ENCODE measurements around the gene DNAJB6.
"Not testable (repeated sequence)": the region's sequence is repeated elsewhere in the genome, so short reads cannot be mapped to it uniquely, and the experiment has no call there.

The DNAJB6 gene

DNA sequence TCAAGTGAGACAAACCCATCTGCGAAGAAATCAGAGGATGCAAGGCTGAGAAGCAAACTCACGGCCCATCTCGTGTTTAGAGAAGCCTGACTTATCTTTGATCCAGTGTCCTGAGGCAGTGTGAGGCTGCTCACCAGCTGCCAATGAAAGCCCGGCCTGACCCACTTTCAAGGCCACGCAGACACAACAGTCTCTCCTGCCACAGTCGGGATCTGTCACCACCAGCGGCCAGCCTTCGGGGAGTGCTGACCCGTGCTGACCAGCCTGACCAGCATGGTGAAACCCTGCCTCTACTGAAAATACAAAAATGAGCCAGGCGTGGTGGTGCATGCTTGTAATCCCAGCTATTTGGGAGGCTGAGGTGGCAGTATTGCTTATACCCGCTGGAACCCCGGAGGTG, 7.4 kb upstream of the DNAJB6 start:
- no peak for DNase-seq

DNA sequence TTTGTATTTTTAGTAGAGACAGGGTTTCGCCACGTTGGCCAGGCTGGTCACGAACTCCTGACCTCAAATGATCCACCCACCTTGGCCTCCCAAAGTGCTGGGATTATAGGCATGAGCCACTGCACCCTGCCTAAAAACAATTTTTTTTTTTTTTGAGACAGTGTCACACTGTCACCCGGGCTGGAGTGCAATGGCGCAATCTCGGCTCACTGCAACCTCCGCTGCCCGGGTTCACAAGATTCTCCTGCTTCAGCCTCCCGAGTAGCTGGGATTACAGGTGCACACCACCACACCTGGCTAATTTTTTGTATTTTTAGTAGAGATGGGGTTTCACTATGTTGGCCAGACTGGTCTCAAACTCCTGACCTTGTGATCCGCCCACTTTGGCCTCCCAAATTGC, 6.2 kb upstream of the DNAJB6 start:
- not testable (repeated sequence) for DNase-seq

DNA sequence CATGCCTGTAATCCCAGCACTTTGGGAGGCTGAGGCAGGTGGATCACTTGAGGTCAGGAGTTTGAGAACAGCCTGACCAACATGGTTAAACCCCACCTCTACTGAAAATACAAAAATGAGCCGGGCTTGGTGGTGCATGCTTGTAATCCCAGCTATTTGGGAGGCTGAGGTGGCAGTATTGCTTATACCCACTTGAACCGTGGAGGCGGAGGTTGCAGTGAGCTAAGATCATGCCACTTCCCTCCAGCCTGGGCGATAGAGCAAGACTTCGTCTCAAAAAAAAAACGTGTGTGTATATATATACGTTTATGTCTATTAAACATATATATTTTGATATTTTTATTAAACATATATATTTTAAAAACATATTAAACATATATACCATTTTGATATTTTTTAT, 5.8 kb upstream of the DNAJB6 start:
- DNase-seq, result not testable (repeated sequence)

DNA sequence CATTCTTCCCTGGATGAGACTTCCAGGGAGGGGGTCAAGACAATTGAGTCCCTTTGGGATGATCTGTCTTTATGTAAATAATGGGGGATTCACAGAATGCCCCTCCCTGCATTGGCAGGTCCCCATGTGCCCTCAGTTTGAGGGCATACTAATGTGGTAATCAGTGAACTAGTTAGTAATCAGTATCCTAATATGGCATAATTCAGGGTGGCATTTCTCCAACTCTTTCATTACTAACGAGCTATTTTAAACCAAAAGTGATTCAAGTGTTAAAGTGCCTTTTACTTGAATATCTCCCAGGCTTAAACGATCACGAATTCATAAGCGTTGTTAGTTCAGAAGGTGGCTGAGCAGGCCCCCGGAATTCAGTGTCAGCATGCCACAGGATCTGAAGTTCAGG, 1.6 kb upstream of the DNAJB6 start:
- DNase-seq, result no peak

DNA sequence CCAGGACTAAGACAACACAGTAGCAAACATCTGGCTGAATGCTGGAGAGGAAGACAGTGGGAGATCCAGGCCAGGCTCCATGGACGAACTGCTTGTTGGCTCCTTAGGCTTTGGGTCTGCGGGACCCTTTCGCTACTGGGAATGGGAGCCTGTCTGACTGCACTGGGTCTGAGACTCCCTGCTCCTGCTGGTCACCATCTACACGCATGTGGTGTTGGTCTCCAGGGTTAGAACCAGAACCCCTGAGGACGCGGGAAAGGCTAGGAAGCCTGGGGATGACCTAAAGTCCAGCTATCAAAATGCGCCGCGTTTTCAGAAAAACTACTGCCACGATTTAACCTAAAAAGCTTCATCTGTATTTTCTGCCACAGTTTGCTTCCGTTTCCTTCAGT, 817 bp upstream of the DNAJB6 start:
- DNase-seq, result no peak

DNA sequence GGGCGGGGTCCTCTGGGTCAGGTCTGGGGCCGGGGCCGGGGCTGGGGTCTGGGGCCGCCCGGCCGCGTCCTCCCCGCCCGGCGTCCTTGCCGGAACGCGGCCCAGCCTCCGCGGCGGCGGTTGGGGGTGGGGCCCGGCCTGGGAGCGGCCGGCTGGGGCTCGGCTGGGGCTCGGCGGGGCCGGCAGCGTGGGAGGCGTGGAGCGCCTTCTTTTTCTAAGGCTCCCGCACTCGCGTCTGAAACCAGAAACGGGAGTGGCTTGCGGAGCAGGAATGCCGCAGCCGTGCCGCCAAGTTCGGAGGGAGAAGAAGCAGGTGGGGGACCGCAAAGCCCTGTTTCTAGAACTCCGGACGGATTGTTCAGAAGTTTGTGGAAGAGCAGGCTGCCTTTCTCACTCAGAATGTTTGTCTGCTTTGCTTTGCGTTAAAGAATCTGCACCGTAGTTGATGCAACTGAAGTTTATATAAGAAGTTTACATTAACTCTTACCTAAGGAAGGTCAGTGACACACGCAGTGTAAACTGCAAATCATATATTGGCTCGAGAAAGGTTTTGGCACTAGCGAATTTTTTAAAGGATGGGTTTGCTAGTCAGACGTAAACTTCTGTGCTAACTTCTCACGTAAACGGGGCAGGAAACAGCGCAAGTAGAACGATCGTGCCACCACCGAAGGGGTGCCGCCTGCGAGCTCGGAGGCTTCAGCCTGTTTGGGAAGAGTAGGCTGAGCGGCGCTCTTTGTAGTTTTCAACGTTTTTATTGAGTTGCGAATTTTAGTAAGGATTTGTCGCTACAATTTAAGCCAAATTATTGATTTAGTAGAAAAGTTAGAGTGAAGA, 729 bp downstream of the DNAJB6 start:
- peak; percentile 54 to 62 for DNase-seq

DNA sequence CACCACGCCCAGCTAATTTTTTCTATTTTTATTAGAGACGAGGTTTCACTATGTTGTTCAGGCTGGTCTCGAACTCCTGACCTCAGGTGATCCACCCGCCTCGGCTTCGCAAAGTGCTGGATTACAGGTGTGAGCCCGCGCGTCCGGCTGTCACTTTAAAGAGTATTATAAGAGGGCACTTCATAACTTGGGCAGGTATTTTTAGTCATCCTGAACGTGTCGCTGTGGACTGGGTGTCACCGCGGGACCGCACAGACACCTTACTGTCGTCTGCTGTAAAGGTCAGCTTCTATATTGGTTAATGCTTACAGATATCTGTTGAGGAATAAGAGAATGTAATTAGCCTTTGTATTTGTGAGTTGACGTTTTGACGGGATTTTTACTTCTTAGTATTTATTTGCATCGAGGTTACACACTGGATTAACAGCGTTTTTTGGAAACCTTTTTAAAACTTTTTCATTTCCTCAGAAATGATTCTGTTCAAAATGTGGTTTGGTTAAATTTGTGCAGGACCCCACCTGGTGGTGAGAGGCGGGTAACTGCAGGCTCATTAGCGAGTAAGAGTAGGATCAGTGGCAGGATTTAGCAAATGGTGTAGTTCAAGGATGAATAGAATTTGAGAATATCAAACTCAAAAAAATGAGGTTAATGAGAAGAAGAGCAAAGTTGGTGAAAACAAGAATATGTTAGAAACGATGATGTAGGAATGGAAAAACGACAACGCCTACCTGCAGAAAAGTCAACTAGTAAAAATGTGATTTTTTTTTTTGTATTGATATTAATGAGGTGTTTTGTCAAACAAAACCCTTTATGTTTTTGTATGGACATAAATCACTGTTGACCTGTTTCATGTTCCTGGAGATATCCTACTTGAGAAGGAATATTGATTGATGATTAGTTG, 3.2 kb downstream of the DNAJB6 start:
- DNase-seq, result peak; percentile 75 to 82

DNA sequence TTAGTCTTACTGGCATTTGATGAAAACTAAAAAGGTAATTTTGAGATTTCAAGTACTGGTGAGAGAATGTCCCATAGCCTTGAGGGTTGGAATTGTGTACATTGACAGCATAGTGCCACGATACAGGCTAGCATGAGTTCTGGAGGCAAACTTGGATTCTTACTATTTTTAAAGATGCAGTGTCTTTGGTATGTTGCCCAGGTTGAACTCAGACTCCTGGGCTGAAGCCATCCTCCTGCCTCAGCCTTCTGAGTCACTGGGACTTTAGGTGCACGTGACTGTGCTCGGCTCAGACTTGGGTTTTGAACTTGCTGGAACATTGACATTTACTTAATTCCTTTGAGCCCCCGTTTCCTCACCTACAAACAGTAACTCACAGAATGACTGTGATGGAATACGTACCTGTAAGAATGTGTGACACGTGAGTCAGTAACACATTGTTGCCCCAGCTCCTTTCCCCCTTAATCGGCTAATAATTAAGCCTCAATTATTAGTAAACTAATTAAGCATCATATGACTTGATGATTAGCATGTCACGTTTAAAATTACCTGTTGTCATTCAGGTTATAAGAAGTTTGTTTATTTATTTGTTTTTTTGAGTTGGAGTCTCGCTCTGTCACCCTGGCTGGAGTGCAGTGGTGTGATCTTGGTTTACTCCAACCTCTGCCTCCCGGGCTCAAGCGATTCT, 10.6 kb downstream of the DNAJB6 start:
- DNase-seq, result no peak

DNA sequence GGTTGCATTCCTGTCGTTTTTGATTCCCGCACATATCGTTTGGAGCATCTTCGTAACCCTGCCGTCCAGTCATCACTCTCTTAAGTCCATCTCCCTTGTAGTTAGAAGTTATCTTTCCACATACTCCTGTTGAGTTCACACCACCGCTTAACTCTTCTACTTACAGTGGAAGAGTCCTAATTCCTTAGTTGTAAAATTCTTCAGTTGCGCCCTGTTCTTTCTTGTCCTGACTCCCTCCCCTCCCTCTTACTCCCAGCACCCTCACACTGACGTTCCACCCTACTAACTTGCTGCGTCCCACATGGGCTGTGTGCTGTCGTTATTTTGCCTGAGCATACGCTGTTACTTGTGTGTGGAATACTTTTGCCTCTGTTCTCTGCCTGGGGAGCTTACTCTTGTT, 11.7 kb downstream of the DNAJB6 start:
- no peak for DNase-seq

DNA sequence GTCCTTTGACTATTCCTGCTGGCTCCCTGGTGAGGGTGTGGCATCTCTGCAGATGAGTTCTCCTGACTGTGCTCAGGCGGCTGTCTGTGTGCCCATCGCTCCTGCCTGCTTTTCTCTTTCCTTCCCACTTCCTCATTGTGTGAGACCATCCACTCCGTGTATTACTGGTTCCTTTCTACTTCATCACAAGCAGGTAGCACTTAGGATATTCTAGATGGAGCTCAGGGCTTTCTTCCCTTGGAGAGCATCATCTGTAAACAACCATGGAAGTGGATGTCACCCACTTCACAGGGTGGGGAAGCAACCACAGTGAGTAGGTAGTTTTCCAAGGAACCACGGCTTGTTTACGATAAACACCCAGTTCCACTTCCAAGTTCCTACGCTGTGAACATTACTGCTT, 15.7 kb downstream of the DNAJB6 start:
- DNase-seq, result no peak

DNA sequence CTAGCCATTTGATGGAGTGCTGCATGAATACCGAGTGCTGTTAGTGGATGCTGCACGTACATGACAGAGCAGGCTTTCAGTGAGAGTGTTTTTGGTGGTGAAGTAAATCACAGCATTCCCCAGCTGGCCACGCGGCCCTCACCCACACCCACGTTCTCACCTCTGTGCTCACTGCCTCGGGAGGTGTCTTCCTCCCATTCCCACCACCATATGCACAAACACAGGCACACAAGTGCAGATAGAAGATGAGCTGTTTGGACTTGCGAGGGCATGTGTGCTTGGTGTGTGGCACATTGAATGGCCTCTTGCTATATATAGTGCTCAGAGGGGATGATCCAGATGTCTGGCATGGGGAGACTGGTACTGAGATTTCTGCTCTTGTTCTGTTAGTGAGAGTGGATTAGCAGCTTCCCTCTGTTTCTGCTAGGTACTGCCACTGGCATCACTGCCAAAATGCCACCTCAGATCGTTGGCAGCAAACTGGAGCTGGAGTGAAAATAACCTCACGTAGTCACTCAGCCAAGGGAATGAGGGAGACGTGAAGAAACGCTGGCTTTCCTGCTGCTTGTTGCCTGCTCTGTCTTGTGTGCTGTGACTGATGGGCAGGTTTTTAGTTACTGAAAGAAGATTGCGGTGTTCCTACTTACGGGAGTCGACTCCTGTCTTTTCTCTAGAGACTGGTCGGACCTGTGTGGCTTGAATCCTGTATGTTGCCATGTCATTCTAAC, 19.1 kb downstream of the DNAJB6 start:
- no peak for DNase-seq

DNA sequence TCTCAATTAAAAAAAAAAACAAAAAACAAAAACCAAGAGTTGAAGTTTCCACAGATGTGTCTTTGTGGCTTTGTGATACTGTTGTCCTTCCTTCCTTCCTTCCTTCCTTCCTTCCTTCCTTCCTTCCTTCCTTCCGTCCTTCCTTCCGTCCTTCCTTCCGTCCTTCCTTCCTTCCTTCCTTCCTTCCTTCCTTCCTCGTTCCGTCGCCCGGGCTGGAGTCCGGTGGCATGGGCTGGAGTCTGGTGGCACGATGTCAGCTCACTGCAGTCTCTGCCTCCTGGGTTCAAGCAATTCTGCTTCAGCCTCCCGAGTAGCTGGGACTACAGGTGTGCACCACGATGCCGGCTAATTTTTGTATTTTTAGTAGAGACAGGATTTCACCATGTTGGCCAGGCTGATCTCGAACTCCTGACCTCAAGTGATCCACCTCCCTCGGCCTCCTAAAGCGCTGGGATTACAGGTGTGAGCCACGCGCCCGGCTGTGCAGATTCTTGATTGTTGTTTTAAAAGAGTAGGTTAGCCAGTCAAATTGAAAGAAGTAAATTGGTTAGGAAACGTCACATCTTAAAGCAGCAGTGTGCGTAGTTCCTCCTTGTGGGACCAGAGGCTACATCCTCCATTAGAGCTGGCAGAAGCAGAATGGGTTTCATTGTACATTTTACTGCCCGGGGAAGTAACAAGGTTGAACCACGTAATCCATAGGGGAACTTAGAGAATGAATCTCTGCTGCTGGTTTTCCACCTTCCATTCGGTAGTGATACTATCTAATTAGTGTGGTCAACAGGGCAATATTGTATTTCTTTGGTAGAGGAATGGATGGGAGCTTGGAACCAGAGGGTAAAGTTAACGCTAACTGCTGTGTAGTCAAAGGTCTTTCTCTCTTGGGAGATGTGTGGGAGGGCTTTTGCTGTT, 20.6 kb downstream of the DNAJB6 start:
- no peak for DNase-seq

DNA sequence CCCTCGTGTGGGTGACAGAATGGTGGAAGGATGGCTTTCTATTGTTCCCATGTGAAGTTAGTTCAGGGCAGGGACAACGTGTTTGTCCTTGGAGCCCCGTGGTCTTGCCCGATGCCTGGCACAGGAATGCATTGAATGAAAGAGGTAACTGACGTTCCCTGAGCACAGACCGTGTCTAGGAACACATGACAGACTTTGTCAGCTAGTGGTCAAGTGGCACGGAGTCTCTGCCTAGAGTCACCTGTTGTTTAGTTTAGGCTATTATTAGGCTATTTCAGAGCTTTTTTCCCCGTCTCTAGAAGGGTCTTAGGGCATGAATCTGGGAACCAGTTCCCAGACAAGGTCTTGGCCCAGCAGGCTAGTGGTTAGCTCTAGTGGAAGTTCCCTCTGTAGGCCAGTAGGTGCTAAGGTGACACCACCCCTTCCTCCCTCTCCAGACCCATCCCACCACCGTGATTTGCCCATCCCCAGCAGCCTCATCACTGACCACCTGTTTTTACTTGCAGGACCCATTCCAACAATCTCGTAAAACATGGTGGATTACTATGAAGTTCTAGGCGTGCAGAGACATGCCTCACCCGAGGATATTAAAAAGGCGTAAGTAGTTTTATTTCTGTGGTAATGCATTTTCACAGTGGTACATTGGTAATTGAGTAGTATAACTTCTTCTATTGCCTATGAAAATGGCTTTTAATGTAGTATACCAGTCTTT, 21.4 kb downstream of the DNAJB6 start:
- DNase-seq, result no peak

DNA sequence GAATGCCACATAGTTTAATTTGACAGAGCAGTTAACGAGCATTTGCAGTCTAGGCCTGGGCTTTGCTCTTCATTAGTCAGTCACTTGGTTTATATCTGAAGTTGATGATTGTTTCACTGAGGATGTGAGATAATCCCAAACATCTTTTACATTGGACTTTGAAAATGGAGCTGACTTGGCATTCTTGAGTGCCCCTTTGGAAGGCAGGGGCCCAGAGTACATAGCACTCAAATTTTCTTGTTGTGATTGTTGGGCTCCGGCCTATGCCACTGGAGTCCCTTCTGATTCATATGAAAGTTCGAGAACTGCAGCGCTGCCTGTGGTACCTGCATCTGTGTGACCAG, 21.9 kb downstream of the DNAJB6 start:
- no peak for DNase-seq

DNA sequence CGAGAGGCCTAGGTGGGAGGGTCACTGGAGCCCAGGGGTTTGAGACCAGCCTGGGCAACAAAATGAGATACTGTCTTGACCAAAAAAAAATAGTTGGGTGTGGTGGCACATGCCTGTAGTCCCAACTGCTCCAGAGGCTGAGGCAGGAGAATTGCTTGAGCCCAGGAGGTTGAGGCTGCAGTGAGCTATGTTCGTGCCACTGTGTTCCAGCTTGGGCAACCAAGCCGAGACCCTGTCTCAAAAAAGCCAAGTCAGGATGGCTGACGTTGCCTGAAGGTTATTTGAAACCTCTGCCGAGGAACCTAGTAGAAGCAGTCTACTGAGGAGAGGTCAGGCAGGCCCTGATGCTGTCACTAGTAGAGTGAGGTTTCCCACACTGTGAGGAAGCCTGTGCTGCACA, 22.8 kb downstream of the DNAJB6 start:
- DNase-seq, result no peak

DNA sequence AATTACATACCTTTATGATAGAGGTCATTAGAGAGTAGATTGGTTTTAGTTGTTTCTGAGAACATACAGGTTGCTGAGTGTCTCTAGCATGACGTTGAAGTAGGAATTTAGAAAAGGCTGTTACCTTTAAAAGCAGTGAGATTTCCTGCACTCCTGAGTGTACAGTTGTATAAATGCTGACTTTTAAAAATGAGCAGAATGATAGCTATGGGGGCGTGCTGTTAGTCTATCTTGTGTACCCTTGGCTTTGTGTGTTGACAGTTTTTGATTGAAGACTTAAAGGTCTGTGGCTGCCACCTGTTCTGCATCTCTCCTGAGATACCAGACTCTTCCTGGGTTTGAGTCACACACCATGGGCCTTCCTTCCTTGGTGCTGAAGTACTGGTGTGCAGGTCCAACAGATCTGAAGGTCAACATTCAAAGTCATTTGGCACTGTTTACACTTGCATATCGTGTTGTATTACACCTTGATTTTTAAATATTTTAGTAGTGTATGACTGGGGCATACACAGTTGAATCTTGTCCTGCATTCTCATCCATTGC, 23.8 kb downstream of the DNAJB6 start:
- DNase-seq, result no peak

DNA sequence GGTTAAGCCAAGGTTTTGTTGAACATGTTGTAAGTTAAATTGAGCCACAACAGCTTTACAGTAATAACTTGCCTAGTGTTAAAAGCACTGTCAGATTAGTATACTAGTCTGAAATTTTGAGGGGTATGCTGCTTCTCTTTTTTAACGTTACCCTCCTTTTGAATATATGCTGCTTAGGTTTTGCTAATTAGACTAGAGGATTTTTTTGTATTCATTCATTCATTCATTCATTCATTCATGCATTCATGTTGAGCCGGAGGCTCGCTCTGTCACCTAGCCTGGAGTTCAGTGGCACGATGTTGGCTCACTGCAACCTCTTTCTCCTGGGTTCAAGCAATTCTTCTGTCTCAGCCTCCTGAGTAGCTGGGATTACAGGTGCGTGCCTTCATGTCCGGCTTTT, 24.7 kb downstream of the DNAJB6 start:
- DNase-seq, result no peak

DNA sequence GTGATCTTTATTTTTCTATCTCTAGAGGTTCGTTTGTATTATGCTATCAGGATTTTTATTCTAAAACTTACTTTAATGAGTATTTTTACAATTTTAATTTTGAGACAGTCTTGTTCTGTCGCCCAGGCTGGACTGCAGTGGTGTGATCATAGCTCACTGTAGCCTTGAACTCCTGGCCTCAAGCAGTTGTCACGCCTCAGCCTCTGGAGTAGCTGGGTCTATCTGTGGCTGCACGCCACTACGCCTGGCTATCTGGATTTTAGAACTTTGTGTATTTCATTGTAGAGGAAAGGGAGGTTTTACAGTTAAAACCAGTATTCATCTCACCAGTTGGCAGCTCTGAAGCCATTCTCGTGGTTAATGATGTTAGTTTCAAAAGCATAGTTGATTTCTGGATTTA, 25.9 kb downstream of the DNAJB6 start:
- DNase-seq, result no peak

DNA sequence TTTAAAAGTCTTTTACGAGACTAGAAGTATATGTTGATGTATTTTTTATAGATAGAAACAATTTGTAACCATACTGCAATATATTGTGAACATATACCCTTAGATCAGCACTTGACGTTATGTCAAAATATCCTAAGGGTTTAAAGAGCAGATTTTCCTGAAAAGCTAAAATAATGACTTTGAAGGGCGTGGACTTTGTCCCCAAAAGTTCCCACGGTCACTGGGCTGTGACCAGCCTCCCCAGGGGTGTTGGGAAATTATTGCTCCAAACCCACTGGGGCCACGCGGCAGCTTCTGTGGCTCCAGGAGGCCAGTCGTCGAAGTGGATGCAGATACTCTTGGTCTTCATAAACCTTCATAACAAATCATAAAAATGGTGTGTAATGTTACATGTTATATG, 29.9 kb downstream of the DNAJB6 start:
- no peak for DNase-seq

DNA sequence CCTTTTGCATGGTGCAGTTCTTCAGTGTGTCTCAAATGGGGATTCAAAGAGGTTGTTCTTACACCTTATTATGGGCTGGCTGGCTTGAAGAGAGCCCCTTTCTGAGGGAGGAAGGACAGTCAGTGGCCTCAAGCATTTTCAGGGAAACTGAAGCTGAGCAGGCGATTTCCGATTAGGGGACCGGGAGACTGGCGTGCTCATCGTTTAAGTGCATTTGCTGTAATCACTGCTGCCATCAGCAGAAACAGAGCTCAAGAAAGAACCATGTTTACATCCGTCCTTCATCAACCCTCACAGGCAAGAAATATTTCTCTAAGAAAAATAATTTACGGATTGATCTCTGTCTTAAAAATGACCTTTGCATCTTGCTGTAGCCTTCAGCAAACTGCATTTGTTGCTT, 32.2 kb downstream of the DNAJB6 start:
- no peak for DNase-seq

DNA sequence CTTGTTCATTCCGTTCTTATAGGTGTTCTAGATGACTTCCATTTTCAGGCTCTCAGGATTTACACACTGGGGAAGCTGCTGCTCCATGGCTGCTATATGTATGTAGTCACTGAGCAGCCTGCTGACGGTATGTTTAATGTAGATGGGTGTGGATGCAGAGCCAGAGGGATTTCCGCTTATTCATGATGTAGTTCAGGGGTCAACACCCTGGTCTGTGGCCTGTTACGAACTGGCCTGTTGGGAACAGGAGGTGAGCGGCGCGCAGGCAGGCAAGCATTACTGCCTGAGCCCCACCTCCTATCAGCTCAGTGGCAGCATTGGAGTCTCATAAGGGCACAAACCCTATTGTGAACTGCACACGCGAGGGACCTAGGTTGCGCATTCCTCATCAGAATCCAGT, 33.9 kb downstream of the DNAJB6 start:
- no peak for DNase-seq
